ENCODE results near the gene PARN.
A peak's percentile ranks its signal among the peaks of the same experiment; 100 is the strongest.

PARN gene

GRCh38 chr16:14502256-14502875 is 127.7 kb downstream of the PARN start (continued):
- TF ChIP-seq ZSCAN4 (tag by site-specific recombination; IDR thresholded peaks at IDR 0.05) = no peak
- TF ChIP-seq MEIS1 (CRISPR knock-in tag; IDR thresholded peaks at IDR 0.05; ENCODE audit: borderline replicate concordance) = no peak
- no peak for TF ChIP-seq SP2 (tag by site-specific recombination; IDR thresholded peaks at IDR 0.05)
- no peak for TF ChIP-seq KLF9 (tag by site-specific recombination; IDR thresholded peaks at IDR 0.05; ENCODE audit: low read depth)

- POLR2A ChIA-PET = no interaction called here
- no peaks in the 10 kb centered on the region for H3K36me3 ChIP-seq (ENCODE audit: control insufficient read depth in 2 of 2, insufficient read depth in 1 of 2, low read length in 2 of 2)
- no peak overlapping the region for H3K4me3 ChIP-seq (ENCODE audit: low read depth, low read length)
- CTCF ChIA-PET = interaction anchor here (0.7 to 1.2 kb wide), 2 partner anchors 10 to 37 kb away, joined by 3 read pairs; no protein-coding TSS in a partner anchor
- H3K9me3 ChIP-seq (ENCODE audit: control insufficient read depth, insufficient read depth, low read depth, low read length) = no peaks in the 10 kb centered on the region
- H3K27ac ChIP-seq (ENCODE audit: extremely low read depth, low read depth, low read length) = no peak overlapping the region
- H3K4me1 ChIP-seq (ENCODE audit: control insufficient read depth, insufficient read depth, low read length) = peaks cover 6% of the 10 kb centered on the region
- TF ChIP-seq YY2 (tag by site-specific recombination; IDR thresholded peaks at IDR 0.05) = peak; percentile 61
- peak; percentile 66; the same call in 1 of the 2 replicates for TF ChIP-seq INSM2 (tag by site-specific recombination; IDR thresholded peaks at IDR 0.05)
- TF ChIP-seq ZNF211 (tag by site-specific recombination; IDR thresholded peaks at IDR 0.05; ENCODE audit: low read depth) = no peak
- TF ChIP-seq ZNF629 (tag by site-specific recombination; IDR thresholded peaks at IDR 0.05) = peak; percentile 36; the same call in 1 of the 2 replicates
- no peak for TF ChIP-seq BCL11A (tag by site-specific recombination; IDR thresholded peaks at IDR 0.05; ENCODE audit: low read depth)
- TF ChIP-seq ZNF530 (tag by site-specific recombination; IDR thresholded peaks at IDR 0.05; ENCODE audit: low read depth) = no peak
- TF ChIP-seq HOXC10 (CRISPR knock-in tag; IDR thresholded peaks at IDR 0.05) = no peak
- TF ChIP-seq ZNF140 (tag by site-specific recombination; IDR thresholded peaks at IDR 0.05) = no peak
- peak; percentile 50; the same call in 1 of the 2 replicates for TF ChIP-seq ZNF660 (tag by site-specific recombination; IDR thresholded peaks at IDR 0.05)
- TF ChIP-seq ZNF311 (tag by site-specific recombination; IDR thresholded peaks at IDR 0.05; ENCODE audit: borderline replicate concordance) = no peak
- peak; percentile 31; the same call in 1 of the 2 replicates for TF ChIP-seq SP3 (tag by site-specific recombination; IDR thresholded peaks at IDR 0.05)
- peak; percentile 84 for TF ChIP-seq ZNF10 (tag by site-specific recombination; IDR thresholded peaks at IDR 0.05)
- TF ChIP-seq ZFHX2 (tag by site-specific recombination; conservative IDR thresholded peaks at IDR 0.05) = peak; percentile 82
- TF ChIP-seq ZNF398 (tag by site-specific recombination; IDR thresholded peaks at IDR 0.05) = peak; percentile 80
- no peak for TF ChIP-seq ZNF76 (tag by site-specific recombination; IDR thresholded peaks at IDR 0.05; ENCODE audit: borderline replicate concordance, low read depth)
- no peak for TF ChIP-seq ZNF114 (tag by site-specific recombination; IDR thresholded peaks at IDR 0.05)
- peak; percentile 80; the same call in 1 of the 2 replicates for TF ChIP-seq EGR2 (tag by site-specific recombination; IDR thresholded peaks at IDR 0.05; ENCODE audit: low read depth)
- TF ChIP-seq KLF17 (tag by site-specific recombination; IDR thresholded peaks at IDR 0.05) = 0 out of 2 replicates have a peak, but pooled peaks have one; percentile 35
- no peak for TF ChIP-seq ZNF707 (tag by site-specific recombination; IDR thresholded peaks at IDR 0.05)
- no peak for TF ChIP-seq ZNF555 (tag by site-specific recombination; conservative IDR thresholded peaks at IDR 0.05)
- no peak for TF ChIP-seq ZNF658 (tag by site-specific recombination; IDR thresholded peaks at IDR 0.05)
- TF ChIP-seq ZBTB26 (tag by site-specific recombination; optimal IDR thresholded peaks at IDR 0.05) = peak; percentile 15
- TF ChIP-seq ZNF292 (tag by site-specific recombination; IDR thresholded peaks at IDR 0.05; ENCODE audit: borderline replicate concordance, low read depth) = no peak
- no peak for TF ChIP-seq ZNF670 (tag by site-specific recombination; IDR thresholded peaks at IDR 0.05; ENCODE audit: low read depth)
- no peak for TF ChIP-seq GLIS2 (tag by site-specific recombination; IDR thresholded peaks at IDR 0.05)
These were observed 128.5 kb downstream of the PARN start for GRCh38 chr16:14501331-14502255.

All from HEK293 (cell line).